SK-N-SH (cell line): Measurements from ENCODE around the gene ARHGEF28. TPM values are rescaled to one million over a fixed set of nuclear protein-coding genes. Genes with fewer than 3 reads are reported as not detected.

ENCODE experiments used
- CTCF ChIA-PET: fragments of 300-600, 350-600 bp; formaldehyde crosslinking; extraction: SDS; loops from one replicate; lab custom pipeline; 2021; lab: Yijun Ruan, JAX
- POLR2A ChIA-PET: fragments of 350-600 bp; sonication (Branson Sonifier 250); formaldehyde crosslinking; extraction: SDS; loops from one replicate; lab custom pipeline; 2020; ENCODE audit warnings: antibody characterized with exemption, inconsistent platforms; lab: Yijun Ruan, JAX
- DNase-seq: peaks from one replicate; pipeline ENCODE4 v3.0.0; 2012
- H2AFZ ChIP-seq: fragments of 200-600 bp; sonication (generic); 2 replicates; pipeline ENCODE4 v1.8.1; 2016; ENCODE audit warnings: antibody characterized with exemption, mild to moderate bottlenecking, low read depth
- H3F3A ChIP-seq: fragments of 200-600 bp; sonication (generic); replicated peaks from 2 replicates; pipeline ENCODE3; 2016; ENCODE audit warnings: antibody characterized with exemption, mild to moderate bottlenecking; ENCODE audit not compliant: insufficient read depth
- H3K27ac ChIP-seq, 2 experiments: fragments of 200-500 bp in 1 of 2; fragments of 200-600 bp in 1 of 2; sonication (Bioruptor generic) in 1 of 2; sonication (generic), shearing (Covaris generic) in 1 of 2; 2 replicates each; pipeline versions ENCODE4 v1.5.1 to v1.6.1; 2014 to 2016; ENCODE audit warnings: low read depth in 2 of 2, inconsistent platforms in 1 of 2, low read length in 1 of 2, mild to moderate bottlenecking in 1 of 2, mixed read lengths in 1 of 2
- H3K27me3 ChIP-seq: fragments of 200-600 bp; sonication (generic), shearing (Covaris generic); 2 replicates; pipeline ENCODE4 v1.6.1; 2016; ENCODE audit warnings: mixed run types; ENCODE audit not compliant: insufficient read depth
- H3K36me3 ChIP-seq, 2 experiments: fragments of 200-500 bp in 1 of 2; fragments of 200-600 bp in 1 of 2; sonication (Bioruptor generic) in 1 of 2; sonication (generic) in 1 of 2; replicated peaks in 1 of 2; 2 replicates each; pipeline versions ENCODE3 to v1.5.1; 2014 to 2016; ENCODE audit warnings: low read length in 1 of 2, mild to moderate bottlenecking in 1 of 2; ENCODE audit not compliant: insufficient read depth in 2 of 2, control insufficient read depth in 1 of 2
- H3K4me1 ChIP-seq, 2 experiments: fragments of 200-500 bp in 1 of 2; fragments of 200-600 bp in 1 of 2; sonication (Bioruptor generic) in 1 of 2; sonication (generic), shearing (Covaris generic) in 1 of 2; 2 replicates each; pipeline versions ENCODE4 v1.5.1 to v1.6.1; 2014 to 2016; ENCODE audit warnings: low read depth in 1 of 2, low read length in 1 of 2, mixed run types in 1 of 2; ENCODE audit not compliant: insufficient read depth in 2 of 2, control insufficient read depth in 1 of 2
- H3K4me2 ChIP-seq: fragments of 200-600 bp; sonication (generic), shearing (Covaris generic); 2 replicates; pipeline ENCODE4 v1.6.1; 2017; ENCODE audit warnings: mixed run types
- H3K4me3 ChIP-seq, 2 experiments: fragments of 200-500 bp in 1 of 2; fragments of 200-600 bp in 1 of 2; sonication (Bioruptor generic) in 1 of 2; sonication (generic), shearing (Covaris generic) in 1 of 2; 2 replicates each; pipeline versions ENCODE4 v1.5.1 to v1.8.1; 2014 to 2016; ENCODE audit warnings: low read depth in 2 of 2, inconsistent platforms in 1 of 2, low read length in 1 of 2, mild to moderate bottlenecking in 1 of 2, mixed read lengths in 1 of 2, moderate library complexity in 1 of 2
- H3K79me2 ChIP-seq: fragments of 200-600 bp; sonication (generic); 2 replicates; pipeline ENCODE4 v1.8.1; 2017; ENCODE audit warnings: mild to moderate bottlenecking; ENCODE audit not compliant: insufficient read depth
- H3K9ac ChIP-seq: fragments of 200-600 bp; sonication (generic); 2 replicates; pipeline ENCODE4 v1.6.1; 2017; ENCODE audit warnings: mixed run types
- H3K9me2 ChIP-seq: fragments of 200-600 bp; sonication (generic); 2 replicates; pipeline ENCODE4 v1.6.1; 2017; ENCODE audit warnings: mixed run types
- H3K9me3 ChIP-seq: fragments of 200-600 bp; sonication (generic); 2 replicates; pipeline ENCODE4 v1.6.1; 2017; ENCODE audit warnings: mixed run types, mild to moderate bottlenecking, moderate library complexity
- H4K20me1 ChIP-seq: fragments of 200-600 bp; sonication (generic); 2 replicates; pipeline ENCODE4 v1.6.1; 2017; ENCODE audit warnings: mild to moderate bottlenecking, mixed run types; ENCODE audit not compliant: insufficient read depth
- CHD2 ChIP-seq: fragments of 150-350 bp; IDR thresholded peaks from 2 replicates; pipeline ENCODE4 v1.6.1; 2018; ENCODE audit warnings: low read length; ENCODE audit not compliant: partially characterized antibody
- ELF1 ChIP-seq: IDR thresholded peaks from 2 replicates; pipeline ENCODE4 v1.4.0; 2012
- EZH2phosphoT487 ChIP-seq: fragments of 200-600 bp; sonication (generic); IDR thresholded peaks from 2 replicates; pipeline ENCODE4 v1.6.1; 2017; ENCODE audit warnings: low read depth, mixed run types, mild to moderate bottlenecking, antibody characterized with exemption, moderate library complexity, borderline replicate concordance
- FOSL2 ChIP-seq: IDR thresholded peaks from 2 replicates; pipeline ENCODE4 v1.4.0; 2012; ENCODE audit warnings: low read depth, mild to moderate bottlenecking, moderate library complexity, borderline replicate concordance
- FOXJ3 ChIP-seq: sonication (generic); formaldehyde crosslinking; IDR thresholded peaks from 2 replicates; pipeline ENCODE4 v1.5.1; 2020; ENCODE audit warnings: mild to moderate bottlenecking, missing genetic modification reagents
- FOXM1 ChIP-seq: IDR thresholded peaks from 2 replicates; pipeline ENCODE4 v1.4.0; 2012; ENCODE audit warnings: low read depth, mild to moderate bottlenecking
- GABPA ChIP-seq: IDR thresholded peaks from 2 replicates; pipeline ENCODE4 v1.4.0; 2012; ENCODE audit warnings: low read depth, mild to moderate bottlenecking
- GATA2 ChIP-seq: sonication (generic); formaldehyde crosslinking; IDR thresholded peaks from 2 replicates; pipeline ENCODE4 v1.5.0; 2020; ENCODE audit warnings: mild to moderate bottlenecking, missing genetic modification reagents
- IRF3 ChIP-seq: fragments of 150-350 bp; IDR thresholded peaks from 2 replicates; pipeline ENCODE4 v1.6.1; 2016; ENCODE audit warnings: mild to moderate bottlenecking, low read depth, low read length
- MAX ChIP-seq: IDR thresholded peaks from 2 replicates; pipeline ENCODE4 v1.4.0; 2012; ENCODE audit warnings: low read depth
- MEF2A ChIP-seq: IDR thresholded peaks from 2 replicates; pipeline ENCODE4 v1.4.0; 2012; ENCODE audit warnings: low read depth, borderline replicate concordance
- MXI1 ChIP-seq: IDR thresholded peaks from 2 replicates; pipeline ENCODE4 v1.6.1; 2012; ENCODE audit warnings: mild to moderate bottlenecking, low read depth, low read length, improper control_type of control experiment
- NRF1 ChIP-seq: IDR thresholded peaks from 2 replicates; pipeline ENCODE4 v1.6.1; 2012; ENCODE audit warnings: low read depth, mild to moderate bottlenecking, low read length
- RAD21 ChIP-seq: IDR thresholded peaks from 2 replicates; pipeline ENCODE4 v1.6.1; 2012; ENCODE audit warnings: mild to moderate bottlenecking, low read length
- RCOR1 ChIP-seq: fragments of 150-350 bp; IDR thresholded peaks from 2 replicates; pipeline ENCODE4 v1.6.1; 2017; ENCODE audit warnings: antibody characterized with exemption, low read length
- RFX5 ChIP-seq: IDR thresholded peaks from 2 replicates; pipeline ENCODE4 v1.6.1; 2012; ENCODE audit warnings: mild to moderate bottlenecking, improper control_type of control experiment, low read length
- RXRA ChIP-seq: IDR thresholded peaks from 2 replicates; pipeline ENCODE4 v1.4.0; 2012; ENCODE audit warnings: low read depth, mild to moderate bottlenecking, borderline replicate concordance
- SMC3 ChIP-seq: IDR thresholded peaks from 2 replicates; pipeline ENCODE4 v1.6.1; 2012; ENCODE audit warnings: low read depth, low read length, improper control_type of control experiment
- TCF12 ChIP-seq: IDR thresholded peaks from 2 replicates; pipeline ENCODE4 v1.4.0; 2012
- TEAD4 ChIP-seq: IDR thresholded peaks from 2 replicates; pipeline ENCODE4 v1.4.0; 2012; ENCODE audit warnings: mild to moderate bottlenecking, borderline replicate concordance; ENCODE audit not compliant: insufficient read depth
- USF1 ChIP-seq: IDR thresholded peaks from 2 replicates; pipeline ENCODE4 v1.4.0; 2012; ENCODE audit warnings: low read depth, borderline replicate concordance
- USF2 ChIP-seq: fragments of 150-350 bp; IDR thresholded peaks from 2 replicates; pipeline ENCODE4 v1.6.1; 2017; ENCODE audit warnings: antibody characterized with exemption, low read length, low read depth, borderline replicate concordance
- YY1 ChIP-seq: IDR thresholded peaks from 2 replicates; pipeline ENCODE4 v1.4.0; 2012; ENCODE audit warnings: low read depth, mild to moderate bottlenecking
- ZBTB33 ChIP-seq: IDR thresholded peaks from 2 replicates; pipeline ENCODE4 v1.4.0; 2012; ENCODE audit warnings: low read depth, borderline replicate concordance
- WGBS: methylation state at CpG from one replicate; pipeline ENCODE4 v1.1.6; 2017; ENCODE audit warnings: low lambda C conversion rate; 5-methylcytosine and 5-hydroxymethylcytosine counted together
- polyA plus RNA-seq, 3 experiments: library from polyadenylated mRNA; depleted of rRNA; stranded (reverse); fragments of >200 nt; gene quantifications; 2 replicates each; pipeline ENCODE4 v1.2.3, GENCODE V29; 2012

Gene ARHGEF28
- polyA plus RNA-seq, 1 of the 3 experiments (the other 2 are of a cell fraction) = 4.2 TPM

- Histone ChIP-seq H4K20me1 (no peaks in the 10 kb centered on the region), H3K4me3 (no peak overlapping the region), H2AFZ (no peak overlapping the region), H3K27me3 (no peaks in the 10 kb centered on the region), H3K36me3 (no peaks in the 10 kb centered on the region), H3K4me1 (no peaks in the 10 kb centered on the region), H3K9me3 (0 out of 2 replicates have a peak, but pooled peaks cover 5% of the 10 kb centered on the region), H3K79me2 (peaks cover 4% of the 10 kb centered on the region; the same call in 1 of the 2 replicates), H3K27ac (no peak overlapping the region), H3K9ac (no peak overlapping the region), H3K9me2 (no peaks in the 10 kb centered on the region), H3F3A (peaks cover 4% of the 10 kb centered on the region), H3K4me2 (no peak overlapping the region)
- TF ChIP-seq RXRA = no peak
- TF ChIP-seq FOXM1 = no peak
- no peak for TF ChIP-seq GABPA
- TF ChIP-seq TCF12 = no peak
- TF ChIP-seq EZH2phosphoT487 = no peak
- no peak for TF ChIP-seq NRF1
- TF ChIP-seq MAX = no peak
- no peak for TF ChIP-seq CHD2
- TF ChIP-seq USF2 = no peak
- TF ChIP-seq ELF1 = no peak
- TF ChIP-seq MXI1 = no peak
- no peak for TF ChIP-seq FOXJ3 (CRISPR knock-in tag)
- TF ChIP-seq MEF2A = no peak
- TF ChIP-seq RCOR1 = no peak
- no peak for TF ChIP-seq IRF3
- no peak for TF ChIP-seq SMC3
- no peak for TF ChIP-seq TEAD4
- ChIA-PET POLR2A (no interaction called here), CTCF (no interaction called here)
- no peak for DNase-seq
- WGBS = 96% methylated on average over 2 of the region's 2 CpGs
Observed at GRCh38 chr5:73743161-73743560, 117.2 kb downstream of the ARHGEF28 start.

- H3K9ac ChIP-seq = no peak overlapping the region
- POLR2A ChIA-PET = no interaction called here
- no peak for DNase-seq
- peaks cover 4% of the 10 kb centered on the region; the same call in 1 of the 2 replicates for H3K79me2 ChIP-seq
- no peak overlapping the region for H3K4me2 ChIP-seq
- CTCF ChIA-PET = interaction anchor here (1.3 kb wide), 1 partner anchor 12 kb away, joined by 4 read pairs; no protein-coding TSS in a partner anchor
- 78% methylated on average over 1 of the region's 1 CpG for WGBS
- H3K27me3 ChIP-seq = no peaks in the 10 kb centered on the region
- H2AFZ ChIP-seq = no peak overlapping the region
- peaks cover 4% of the 10 kb centered on the region for H3F3A ChIP-seq
- H4K20me1 ChIP-seq = no peaks in the 10 kb centered on the region
- H3K4me3 ChIP-seq = no peak overlapping the region
- H3K9me2 ChIP-seq = no peaks in the 10 kb centered on the region
- no peak overlapping the region for H3K27ac ChIP-seq
- H3K9me3 ChIP-seq = 0 out of 2 replicates have a peak, but pooled peaks cover 5% of the 10 kb centered on the region
- no peaks in the 10 kb centered on the region; a peak in 1 of 4 replicates for H3K4me1 ChIP-seq
- no peaks in the 10 kb centered on the region for H3K36me3 ChIP-seq
- TF ChIP-seq EZH2phosphoT487 = no peak
- TF ChIP-seq YY1 = no peak
- no peak for TF ChIP-seq RAD21
- no peak for TF ChIP-seq ZBTB33
- no peak for TF ChIP-seq FOSL2
- TF ChIP-seq USF1 = no peak
- no peak for TF ChIP-seq GATA2 (CRISPR knock-in tag)
- no peak for TF ChIP-seq RFX5
Observed at GRCh38 chr5:73745836-73746235, 119.8 kb downstream of the ARHGEF28 start.
